ENCODE measurements around the gene MXD1.
"Not testable (repeated sequence)": the region's sequence is repeated elsewhere in the genome, so short reads cannot be mapped to it uniquely, and the experiment has no call there.

DNA sequence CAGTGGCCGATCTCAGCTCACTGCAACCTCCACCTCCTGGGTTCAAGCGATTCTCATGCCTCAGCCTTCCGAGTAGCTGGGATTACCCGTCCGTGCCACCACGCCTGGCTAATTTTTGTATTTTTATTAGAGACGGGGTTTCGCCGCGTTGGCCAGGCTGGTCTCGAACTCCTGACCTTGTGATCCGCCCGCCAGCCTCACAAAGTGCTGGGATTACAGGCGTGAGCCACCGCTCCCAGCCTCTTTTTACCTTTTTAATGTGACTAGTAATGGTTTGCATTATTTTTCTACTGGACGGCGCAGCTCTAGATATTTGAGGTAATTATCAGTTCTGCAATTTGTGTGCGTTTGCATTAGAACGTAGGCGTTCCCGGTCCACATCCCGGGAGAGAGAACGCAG is 20.2 kb upstream of the MXD1 start:
- TF ChIP-seq, protein P1, sequence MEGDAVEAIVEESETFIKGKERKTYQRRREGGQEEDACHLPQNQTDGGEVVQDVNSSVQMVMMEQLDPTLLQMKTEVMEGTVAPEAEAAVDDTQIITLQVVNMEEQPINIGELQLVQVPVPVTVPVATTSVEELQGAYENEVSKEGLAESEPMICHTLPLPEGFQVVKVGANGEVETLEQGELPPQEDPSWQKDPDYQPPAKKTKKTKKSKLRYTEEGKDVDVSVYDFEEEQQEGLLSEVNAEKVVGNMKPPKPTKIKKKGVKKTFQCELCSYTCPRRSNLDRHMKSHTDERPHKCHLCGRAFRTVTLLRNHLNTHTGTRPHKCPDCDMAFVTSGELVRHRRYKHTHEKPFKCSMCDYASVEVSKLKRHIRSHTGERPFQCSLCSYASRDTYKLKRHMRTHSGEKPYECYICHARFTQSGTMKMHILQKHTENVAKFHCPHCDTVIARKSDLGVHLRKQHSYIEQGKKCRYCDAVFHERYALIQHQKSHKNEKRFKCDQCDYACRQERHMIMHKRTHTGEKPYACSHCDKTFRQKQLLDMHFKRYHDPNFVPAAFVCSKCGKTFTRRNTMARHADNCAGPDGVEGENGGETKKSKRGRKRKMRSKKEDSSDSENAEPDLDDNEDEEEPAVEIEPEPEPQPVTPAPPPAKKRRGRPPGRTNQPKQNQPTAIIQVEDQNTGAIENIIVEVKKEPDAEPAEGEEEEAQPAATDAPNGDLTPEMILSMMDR (IDR thresholded peaks at IDR 0.05 in 4 of 5, conservative IDR thresholded peaks at IDR 0.05 in 1 of 5): not testable (repeated sequence)
- TF ChIP-seq POLR2A (IDR thresholded peaks at IDR 0.05): not testable (repeated sequence)
